Measurements from ENCODE around the gene SPSB3. TPM values are rescaled to one million over a fixed set of nuclear protein-coding genes. Genes with fewer than 3 reads are reported as not detected.
A peak's percentile ranks its signal among the peaks of the same experiment; 100 is the strongest.

SPSB3 gene
- total RNA-seq, 1 donor from 2014 or later, result 48.2 TPM

GRCh38 chr16:1786242-1787055 is 4.1 kb upstream of the SPSB3 start:
- Histone ChIP-seq H3K27me3 (ENCODE audit: control insufficient read depth, insufficient read depth, low read length) (no peaks in the 10 kb centered on the region), H3K4me3 (ENCODE audit: low read depth, low read length) (no peak overlapping the region), H3K36me3 (ENCODE audit: control insufficient read depth, insufficient read depth, low read length) (peaks cover 12% of the 10 kb centered on the region)
- DNase-seq (ENCODE audit: low read depth) (no peak), FAIRE-seq (no peak)
- no peak for TF ChIP-seq CTCF (IDR thresholded peaks at IDR 0.05; ENCODE audit: insufficient read depth, low read length, severe bottlenecking)

- DNase-seq (ENCODE audit: low read depth), result no peak
- peaks cover 15% of the 10 kb centered on the region for H3K36me3 ChIP-seq (ENCODE audit: control insufficient read depth, insufficient read depth, low read length)
- no peaks in the 10 kb centered on the region for H3K27me3 ChIP-seq (ENCODE audit: control insufficient read depth, insufficient read depth, low read length)
- FAIRE-seq, result no peak
- no peak overlapping the region for H3K4me3 ChIP-seq (ENCODE audit: low read depth, low read length)
- TF ChIP-seq CTCF (IDR thresholded peaks at IDR 0.05; ENCODE audit: insufficient read depth, low read length, severe bottlenecking), result no peak
Measured at GRCh38 chr16:1785846-1786170, 3.4 kb upstream of the SPSB3 start.

DNA sequence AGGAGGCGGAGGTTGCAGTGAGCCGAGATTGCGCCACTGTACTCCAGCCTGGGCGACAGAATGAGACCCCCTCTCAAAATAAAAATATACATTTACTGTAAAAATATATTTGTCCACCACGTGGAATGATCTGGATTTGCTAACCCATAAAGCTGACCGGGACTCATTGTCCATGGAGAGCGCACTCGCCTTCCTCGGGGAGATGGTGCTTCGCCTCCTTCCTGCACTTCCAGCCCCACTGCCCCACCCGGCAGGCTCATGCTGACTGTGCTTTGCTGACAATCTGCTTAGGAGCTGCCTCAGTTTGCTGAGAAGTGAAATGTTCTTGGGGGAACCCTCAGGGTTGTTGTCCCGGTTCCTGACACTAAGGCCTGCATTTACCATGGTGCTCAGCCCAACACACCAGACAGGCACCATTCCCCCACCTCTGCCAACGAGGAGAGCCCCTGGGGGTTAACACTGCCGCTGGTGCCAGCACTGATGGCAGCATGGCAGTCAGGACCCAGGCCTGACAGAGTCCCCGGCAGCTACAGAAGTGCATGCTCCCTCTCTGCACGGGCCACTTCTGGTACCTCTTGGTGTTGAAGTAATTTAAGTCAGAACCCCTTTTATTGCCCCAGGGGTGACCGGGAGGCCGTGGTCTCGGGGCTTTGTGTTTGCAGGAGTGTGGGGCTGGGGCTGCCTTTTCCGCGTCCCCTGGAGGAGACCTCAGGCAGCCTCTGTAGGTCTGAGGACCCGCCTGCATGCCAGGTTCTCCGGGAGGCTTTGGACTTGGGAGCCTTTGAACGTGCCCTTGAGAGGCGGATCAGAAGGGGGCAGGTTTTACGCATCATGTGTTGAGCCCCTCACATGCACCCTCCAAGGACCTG is 2.8 kb upstream of the SPSB3 start:
- FAIRE-seq (peak; percentile 52), DNase-seq (ENCODE audit: low read depth) (no peak)
- no peak for TF ChIP-seq CTCF (IDR thresholded peaks at IDR 0.05; ENCODE audit: insufficient read depth, low read length, severe bottlenecking)
- Histone ChIP-seq H3K27me3 (ENCODE audit: control insufficient read depth, insufficient read depth, low read length) (no peaks in the 10 kb centered on the region), H3K36me3 (ENCODE audit: control insufficient read depth, insufficient read depth, low read length) (peaks cover 14% of the 10 kb centered on the region), H3K4me3 (ENCODE audit: low read depth, low read length) (no peak overlapping the region)

- DNase-seq (ENCODE audit: low read depth) (peak; percentile 14), FAIRE-seq (no peak)
- peak overlapping the region; percentile 63 for H3K4me3 ChIP-seq (ENCODE audit: low read depth, low read length)
- no peaks in the 10 kb centered on the region for H3K27me3 ChIP-seq (ENCODE audit: control insufficient read depth, insufficient read depth, low read length)
- H3K36me3 ChIP-seq (ENCODE audit: control insufficient read depth, insufficient read depth, low read length), result peaks cover 14% of the 10 kb centered on the region
- TF ChIP-seq CTCF (IDR thresholded peaks at IDR 0.05; ENCODE audit: insufficient read depth, low read length, severe bottlenecking), result peak; percentile 25
Measured at GRCh38 chr16:1781758-1782407, 488 bp downstream of the SPSB3 start.

DNA sequence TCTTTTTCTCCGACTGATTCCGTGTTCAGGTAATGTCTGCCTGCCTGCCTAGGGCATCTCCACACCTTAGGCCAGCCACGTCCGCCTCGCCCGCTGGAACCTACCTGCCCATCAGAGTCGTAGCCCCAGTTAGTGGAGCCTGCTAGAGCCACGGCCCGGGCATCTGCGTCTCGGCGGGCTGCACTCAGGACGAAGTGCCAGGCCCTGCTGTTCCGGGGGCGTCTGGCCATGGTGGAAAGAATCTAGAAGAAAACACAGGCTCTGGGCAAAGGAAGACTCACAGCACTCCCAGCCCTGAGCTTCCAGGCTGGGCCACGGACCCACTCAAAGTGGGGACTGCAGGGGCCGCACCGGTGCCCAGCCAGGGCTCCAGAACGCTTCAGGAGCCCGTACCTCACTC is 1.1 kb downstream of the SPSB3 start:
- no peak for TF ChIP-seq CTCF (IDR thresholded peaks at IDR 0.05; ENCODE audit: insufficient read depth, low read length, severe bottlenecking)
- Histone ChIP-seq H3K4me3 (ENCODE audit: low read depth, low read length) (peak overlapping the region; percentile 63), H3K36me3 (ENCODE audit: control insufficient read depth, insufficient read depth, low read length) (peaks cover 17% of the 10 kb centered on the region), H3K27me3 (ENCODE audit: control insufficient read depth, insufficient read depth, low read length) (no peaks in the 10 kb centered on the region)
- FAIRE-seq (no peak), DNase-seq (ENCODE audit: low read depth) (no peak)
